ENCODE results near the gene MCTS1.

DNA sequence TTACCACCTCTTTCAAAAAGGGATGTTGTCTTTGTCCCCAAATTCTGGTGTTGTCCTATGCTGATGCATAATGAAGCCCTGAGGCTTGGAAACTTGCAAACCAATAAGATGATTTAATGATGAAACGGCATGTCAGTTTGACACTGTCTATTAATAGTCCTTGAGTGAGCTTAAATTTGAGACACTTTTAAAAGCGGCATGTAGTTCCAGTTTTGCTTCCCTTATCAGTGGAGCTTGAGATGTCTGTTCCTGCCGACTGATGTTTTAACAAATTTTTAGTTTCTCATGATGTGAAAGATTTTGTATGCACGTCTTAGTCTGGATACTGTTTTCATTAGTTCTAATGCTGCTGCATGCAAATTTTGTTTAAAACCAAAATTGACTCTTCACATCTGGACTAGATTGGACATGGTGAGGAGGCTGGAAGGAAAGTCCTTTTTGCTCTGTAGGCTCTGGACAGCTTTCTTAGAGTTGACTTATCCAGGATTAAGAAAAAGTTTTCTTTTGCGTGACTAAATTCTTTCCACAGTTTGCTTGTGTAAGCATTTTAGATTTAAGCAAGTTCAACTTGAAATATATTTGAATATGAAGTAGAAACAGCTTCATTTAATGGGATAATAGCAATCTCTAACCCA lies 14.2 kb downstream of the MCTS1 start:
- TF ChIP-seq, protein P1, sequence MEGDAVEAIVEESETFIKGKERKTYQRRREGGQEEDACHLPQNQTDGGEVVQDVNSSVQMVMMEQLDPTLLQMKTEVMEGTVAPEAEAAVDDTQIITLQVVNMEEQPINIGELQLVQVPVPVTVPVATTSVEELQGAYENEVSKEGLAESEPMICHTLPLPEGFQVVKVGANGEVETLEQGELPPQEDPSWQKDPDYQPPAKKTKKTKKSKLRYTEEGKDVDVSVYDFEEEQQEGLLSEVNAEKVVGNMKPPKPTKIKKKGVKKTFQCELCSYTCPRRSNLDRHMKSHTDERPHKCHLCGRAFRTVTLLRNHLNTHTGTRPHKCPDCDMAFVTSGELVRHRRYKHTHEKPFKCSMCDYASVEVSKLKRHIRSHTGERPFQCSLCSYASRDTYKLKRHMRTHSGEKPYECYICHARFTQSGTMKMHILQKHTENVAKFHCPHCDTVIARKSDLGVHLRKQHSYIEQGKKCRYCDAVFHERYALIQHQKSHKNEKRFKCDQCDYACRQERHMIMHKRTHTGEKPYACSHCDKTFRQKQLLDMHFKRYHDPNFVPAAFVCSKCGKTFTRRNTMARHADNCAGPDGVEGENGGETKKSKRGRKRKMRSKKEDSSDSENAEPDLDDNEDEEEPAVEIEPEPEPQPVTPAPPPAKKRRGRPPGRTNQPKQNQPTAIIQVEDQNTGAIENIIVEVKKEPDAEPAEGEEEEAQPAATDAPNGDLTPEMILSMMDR (IDR thresholded peaks at IDR 0.05): no peak
- no peak for TF ChIP-seq POLR2A (IDR thresholded peaks at IDR 0.05)

Data from Peyer's patch (tissue), 4 donors.